ENCODE data around the gene ABL1.

DNA sequence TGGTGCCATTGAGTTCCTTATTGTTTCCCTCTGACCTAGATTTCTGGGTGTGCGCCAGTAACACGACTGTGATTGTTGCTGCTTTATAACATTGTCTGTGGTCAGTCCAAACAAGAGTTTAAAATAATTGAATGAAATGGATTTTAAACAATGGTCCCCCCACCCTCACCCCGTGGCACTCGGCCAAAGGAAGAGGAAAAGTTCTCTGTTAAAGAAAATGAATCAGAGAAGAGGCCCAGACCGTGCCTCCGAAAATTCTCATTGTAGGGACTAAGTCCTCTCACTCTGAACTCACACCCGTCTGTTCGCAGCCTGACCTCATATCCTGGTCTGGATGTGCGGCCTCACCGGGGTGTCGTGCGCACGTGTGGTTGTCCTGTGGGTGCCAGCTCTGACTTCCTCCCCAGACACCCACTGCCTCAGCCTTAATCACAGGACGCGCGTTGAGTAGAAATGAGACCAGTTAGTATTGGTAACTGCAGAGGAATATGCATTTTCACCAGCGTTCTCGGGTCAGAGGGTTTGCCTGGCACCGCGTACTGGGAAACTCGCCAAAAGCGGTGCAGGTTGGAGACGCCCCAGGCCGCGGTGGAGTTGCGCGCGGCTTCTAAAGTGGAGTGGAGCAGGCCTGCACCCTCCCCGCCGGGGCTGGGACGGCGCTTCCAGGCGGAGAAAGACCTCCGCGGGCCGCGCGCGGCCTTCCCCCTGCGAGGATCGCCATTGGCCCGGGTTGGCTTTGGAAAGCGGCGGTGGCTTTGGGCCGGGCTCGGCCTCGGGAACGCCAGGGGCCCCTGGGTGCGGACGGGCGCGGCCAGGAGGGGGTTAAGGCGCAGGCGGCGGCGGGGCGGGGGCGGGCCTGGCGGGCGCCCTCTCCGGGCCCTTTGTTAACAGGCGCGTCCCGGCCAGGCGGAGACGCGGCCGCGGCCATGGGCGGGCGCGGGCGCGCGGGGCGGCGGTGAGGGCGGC, at the start of gene ABL1:
- TF ChIP-seq JUND (CRISPR knock-in tag; IDR thresholded peaks at IDR 0.05): no peak
- no peak for TF ChIP-seq TCF12 (IDR thresholded peaks at IDR 0.05)
- TF ChIP-seq TCF12 (CRISPR knock-in tag; IDR thresholded peaks at IDR 0.05): no peak
- no peak for TF ChIP-seq CBX5 (CRISPR knock-in tag; IDR thresholded peaks at IDR 0.05; ENCODE audit: borderline replicate concordance)
- TF ChIP-seq MAZ (IDR thresholded peaks at IDR 0.05; ENCODE audit: borderline replicate concordance, low read depth, low read length): peak; percentile 34; the same call in 1 of the 2 replicates
- peak; percentile 65; the same call in 1 of the 2 replicates for TF ChIP-seq MAZ (CRISPR knock-in tag; IDR thresholded peaks at IDR 0.05; ENCODE audit: low read depth)
- no peak for TF ChIP-seq EZH2 (conservative IDR thresholded peaks at IDR 0.05; ENCODE audit: low read depth, low read length)
- no peak for TF ChIP-seq NPAS2 (CRISPR knock-in tag; IDR thresholded peaks at IDR 0.05; ENCODE audit: borderline replicate concordance)
- TF ChIP-seq SIX1 (CRISPR knock-in tag; IDR thresholded peaks at IDR 0.05; ENCODE audit: borderline replicate concordance): no peak
- TF ChIP-seq EP300 (IDR thresholded peaks at IDR 0.05; ENCODE audit: low read depth in 2 of 2, low read length in 2 of 2): no peak
- TF ChIP-seq EP300 (CRISPR knock-in tag; IDR thresholded peaks at IDR 0.05; ENCODE audit: borderline replicate concordance): no peak
- no peak for TF ChIP-seq TCF7L2 (IDR thresholded peaks at IDR 0.05; ENCODE audit: low read depth, low read length)
- no peak for TF ChIP-seq NFE2L1 (CRISPR knock-in tag; IDR thresholded peaks at IDR 0.05; ENCODE audit: borderline replicate concordance)
- TF ChIP-seq, protein P1, sequence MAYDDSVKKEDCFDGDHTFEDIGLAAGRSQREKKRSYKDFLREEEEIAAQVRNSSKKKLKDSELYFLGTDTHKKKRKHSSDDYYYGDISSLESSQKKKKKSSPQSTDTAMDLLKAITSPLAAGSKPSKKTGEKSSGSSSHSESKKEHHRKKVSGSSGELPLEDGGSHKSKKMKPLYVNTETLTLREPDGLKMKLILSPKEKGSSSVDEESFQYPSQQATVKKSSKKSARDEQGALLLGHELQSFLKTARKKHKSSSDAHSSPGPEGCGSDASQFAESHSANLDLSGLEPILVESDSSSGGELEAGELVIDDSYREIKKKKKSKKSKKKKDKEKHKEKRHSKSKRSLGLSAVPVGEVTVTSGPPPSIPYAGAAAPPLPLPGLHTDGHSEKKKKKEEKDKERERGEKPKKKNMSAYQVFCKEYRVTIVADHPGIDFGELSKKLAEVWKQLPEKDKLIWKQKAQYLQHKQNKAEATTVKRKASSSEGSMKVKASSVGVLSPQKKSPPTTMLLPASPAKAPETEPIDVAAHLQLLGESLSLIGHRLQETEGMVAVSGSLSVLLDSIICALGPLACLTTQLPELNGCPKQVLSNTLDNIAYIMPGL (CRISPR knock-in tag; IDR thresholded peaks at IDR 0.05; ENCODE audit: borderline replicate concordance in 1 of 2, low read depth in 1 of 2): peak; percentile 41 to 49; a peak in 2 of 4 replicates
- TF ChIP-seq SRSF4 (IDR thresholded peaks at IDR 0.05; ENCODE audit: low read depth, low read length, poor library complexity, severe bottlenecking): no peak

Data from HepG2 (cell line).